Measurements from ENCODE around the gene SYNRG. TPM values are rescaled to one million over a fixed set of nuclear protein-coding genes. Genes with fewer than 3 reads are reported as not detected.
"Not testable (repeated sequence)": the region's sequence is repeated elsewhere in the genome, so short reads cannot be mapped to it uniquely, and the experiment has no call there.

Gene SYNRG
- total RNA-seq, 2 experiments from 2014 or later, result 90.8 to 122 TPM

DNA sequence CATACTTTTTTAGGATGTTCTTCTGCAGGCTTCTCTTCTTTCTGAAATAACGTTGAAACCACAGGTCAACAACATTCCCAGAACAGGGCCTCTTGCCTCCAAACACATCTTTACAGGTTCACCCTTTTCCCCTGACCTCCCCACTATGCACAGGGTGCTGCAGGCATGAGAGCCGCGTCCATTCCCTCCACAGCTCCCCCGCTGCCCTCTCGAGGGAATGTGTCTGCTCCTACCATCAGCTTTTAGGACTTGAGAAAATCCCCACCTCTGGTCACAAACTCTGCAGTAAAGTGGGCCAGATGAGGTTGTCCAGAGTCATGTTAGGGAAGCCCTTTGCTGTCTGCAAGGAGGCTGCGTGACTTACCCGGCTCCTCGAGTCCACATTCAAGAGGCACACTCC lies 89.0 kb downstream of the SYNRG start:
- peaks cover 53% of the 10 kb centered on the region for H3K36me3 Mint-ChIP-seq
- H3K27me3 Mint-ChIP-seq, result no peaks in the 10 kb centered on the region
- H3K27ac Mint-ChIP-seq, result peak overlapping the region; percentile 70
- DNase-seq (no peak), ATAC-seq (no peak)
- no peak overlapping the region for H3K4me3 Mint-ChIP-seq
- peaks cover 24% of the 10 kb centered on the region for H3K4me1 Mint-ChIP-seq
- no peaks in the 10 kb centered on the region for H3K9me3 Mint-ChIP-seq (ENCODE audit: low read depth)
- CTCF ChIA-PET, result no interaction called here

DNA sequence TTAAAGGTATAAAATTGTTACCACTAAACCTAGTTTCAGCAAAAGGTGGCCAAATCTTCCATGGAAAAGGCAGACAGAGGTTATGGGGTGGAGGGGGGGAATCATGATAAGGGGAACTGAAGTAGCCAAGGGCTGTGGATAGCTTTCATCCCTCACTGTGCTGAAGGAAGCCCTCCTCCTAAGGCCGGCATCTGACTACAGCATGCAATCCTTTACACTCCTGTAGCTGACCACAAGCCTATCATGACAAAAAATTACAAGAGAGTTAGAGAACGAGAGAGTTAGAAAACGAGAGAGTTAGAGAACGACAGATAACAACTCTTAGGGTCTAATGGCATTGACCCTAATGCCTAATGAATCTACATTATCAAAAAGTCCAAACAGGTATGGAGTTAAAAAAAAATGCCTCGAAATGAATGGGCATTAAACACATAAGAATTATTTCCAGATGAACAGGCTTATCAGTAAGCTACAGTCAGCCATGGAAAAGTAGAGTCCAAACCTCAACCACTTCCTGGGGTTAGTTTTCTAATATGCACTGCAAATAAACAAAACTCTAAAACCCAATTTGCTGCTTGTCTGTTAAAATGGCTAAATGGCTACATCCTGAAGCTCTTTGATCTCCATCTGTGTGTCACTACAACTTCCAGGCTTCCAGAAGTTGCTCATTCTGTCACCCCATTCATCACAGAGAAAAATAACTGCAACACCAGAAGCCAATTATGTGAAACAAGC lies 89.8 kb downstream of the SYNRG start:
- H3K27ac Mint-ChIP-seq, result peak overlapping the region; percentile 70
- H3K27me3 Mint-ChIP-seq, result no peaks in the 10 kb centered on the region
- CTCF ChIA-PET, result interaction anchor here (1.1 kb wide), 1 partner anchor 8 kb away, joined by 3 read pairs; no protein-coding TSS in a partner anchor
- peaks cover 23% of the 10 kb centered on the region for H3K4me1 Mint-ChIP-seq
- DNase-seq (no peak), ATAC-seq (no peak)
- no peak overlapping the region for H3K4me3 Mint-ChIP-seq
- peaks cover 49% of the 10 kb centered on the region for H3K36me3 Mint-ChIP-seq
- H3K9me3 Mint-ChIP-seq (ENCODE audit: low read depth), result no peaks in the 10 kb centered on the region

DNA sequence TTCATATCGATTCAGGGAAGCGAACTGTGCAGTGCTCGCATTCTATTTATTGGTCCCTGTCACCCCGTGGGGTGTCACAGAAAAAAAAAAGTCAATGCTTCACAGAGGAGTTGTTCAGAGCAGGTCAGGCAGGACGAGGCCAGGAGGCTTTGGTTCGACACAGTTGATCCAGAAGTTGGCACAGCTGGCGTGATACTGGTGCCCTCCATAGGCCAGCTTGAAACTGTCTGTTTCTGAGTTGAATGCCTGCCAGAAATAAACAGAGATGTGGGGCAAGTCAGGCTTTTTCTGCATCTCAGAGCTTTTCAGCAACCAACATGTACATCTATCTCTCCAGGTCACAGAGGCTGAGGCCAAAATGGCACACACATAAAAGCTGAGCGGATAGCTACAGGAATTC lies 90.4 kb downstream of the SYNRG start:
- H3K4me3 Mint-ChIP-seq, result no peak overlapping the region
- no peaks in the 10 kb centered on the region for H3K9me3 Mint-ChIP-seq (ENCODE audit: low read depth)
- DNase-seq, result no peak
- CTCF ChIA-PET, result interaction anchor here (1.1 kb wide), 1 partner anchor 8 kb away, joined by 3 read pairs; no protein-coding TSS in a partner anchor
- no peak overlapping the region for H3K27ac Mint-ChIP-seq
- H3K36me3 Mint-ChIP-seq, result peaks cover 48% of the 10 kb centered on the region
- no peaks in the 10 kb centered on the region for H3K27me3 Mint-ChIP-seq
- peaks cover 22% of the 10 kb centered on the region for H3K4me1 Mint-ChIP-seq
- ATAC-seq, result no peak

- H3K4me3 Mint-ChIP-seq, result no peak overlapping the region
- CTCF ChIA-PET, result interaction anchor here (0.8 to 1.1 kb wide), 2 partner anchors 9 to 144 kb away, joined by 3 read pairs; no protein-coding TSS in a partner anchor
- peaks cover 44% of the 10 kb centered on the region for H3K36me3 Mint-ChIP-seq
- no peak overlapping the region for H3K27ac Mint-ChIP-seq
- no peaks in the 10 kb centered on the region for H3K9me3 Mint-ChIP-seq (ENCODE audit: low read depth)
- ATAC-seq, result no peak
- no peaks in the 10 kb centered on the region for H3K27me3 Mint-ChIP-seq
- no peak for DNase-seq
- H3K4me1 Mint-ChIP-seq, result peaks cover 17% of the 10 kb centered on the region
Measured at GRCh38 chr17:37517881-37518280, 91.3 kb downstream of the SYNRG start.

DNA sequence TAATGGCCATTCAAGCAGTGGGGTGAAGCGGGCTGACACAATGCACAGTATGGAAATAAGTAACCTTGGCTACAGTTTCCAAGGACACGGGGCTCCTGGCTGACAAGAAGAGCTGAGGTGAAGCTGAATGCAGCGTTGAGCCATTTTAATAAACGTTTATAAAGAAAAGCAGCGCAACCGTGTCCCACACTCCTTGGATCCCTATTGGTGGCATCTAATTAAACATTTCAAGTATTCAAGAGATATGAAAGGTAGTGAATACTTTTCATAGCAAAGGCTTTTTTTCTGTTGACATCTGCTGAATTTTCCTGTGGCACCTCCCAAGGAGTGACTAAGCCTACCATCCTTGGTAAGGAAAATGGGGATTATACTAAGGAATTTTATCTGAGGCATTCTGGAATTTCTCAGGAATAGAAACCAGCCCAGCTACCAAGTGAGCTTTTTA lies 93.1 kb downstream of the SYNRG start:
- CTCF ChIA-PET, result interaction anchor here (2.3 kb wide), 1 partner anchor 10 kb away, joined by 8 read pairs; no protein-coding TSS in a partner anchor
- Mint-ChIP-seq H3K36me3 (peaks cover 44% of the 10 kb centered on the region), H3K27me3 (no peaks in the 10 kb centered on the region), H3K27ac (no peak overlapping the region), H3K4me1 (peaks cover 17% of the 10 kb centered on the region), H3K4me3 (no peak overlapping the region), H3K9me3 (ENCODE audit: low read depth) (no peaks in the 10 kb centered on the region)
- ATAC-seq (no peak), DNase-seq (no peak)

GRCh38 chr17:37513711-37514110 lies 95.5 kb downstream of the SYNRG start:
- Mint-ChIP-seq H3K4me1 (peaks cover 2% of the 10 kb centered on the region), H3K27me3 (no peaks in the 10 kb centered on the region), H3K27ac (peak overlapping the region; percentile 32), H3K36me3 (peaks cover 28% of the 10 kb centered on the region), H3K4me3 (no peak overlapping the region), H3K9me3 (ENCODE audit: low read depth) (no peaks in the 10 kb centered on the region)
- DNase-seq, result no peak
- CTCF ChIA-PET, result interaction anchor here (1.1 to 1.3 kb wide), 2 partner anchors 10 to 20 kb away, joined by 3 read pairs; no protein-coding TSS in a partner anchor
- ATAC-seq, result no peak

- Mint-ChIP-seq H3K27me3 (no peaks in the 10 kb centered on the region), H3K4me1 (no peaks in the 10 kb centered on the region), H3K27ac (no peak overlapping the region), H3K9me3 (ENCODE audit: low read depth) (no peaks in the 10 kb centered on the region), H3K4me3 (no peak overlapping the region), H3K36me3 (peaks cover 16% of the 10 kb centered on the region)
- CTCF ChIA-PET, result interaction anchor here (1.3 kb wide), 1 partner anchor 11 kb away, joined by 3 read pairs; no protein-coding TSS in a partner anchor
- DNase-seq (no peak), ATAC-seq (no peak)
Measured at GRCh38 chr17:37512442-37513068, 96.7 kb downstream of the SYNRG start.

DNA sequence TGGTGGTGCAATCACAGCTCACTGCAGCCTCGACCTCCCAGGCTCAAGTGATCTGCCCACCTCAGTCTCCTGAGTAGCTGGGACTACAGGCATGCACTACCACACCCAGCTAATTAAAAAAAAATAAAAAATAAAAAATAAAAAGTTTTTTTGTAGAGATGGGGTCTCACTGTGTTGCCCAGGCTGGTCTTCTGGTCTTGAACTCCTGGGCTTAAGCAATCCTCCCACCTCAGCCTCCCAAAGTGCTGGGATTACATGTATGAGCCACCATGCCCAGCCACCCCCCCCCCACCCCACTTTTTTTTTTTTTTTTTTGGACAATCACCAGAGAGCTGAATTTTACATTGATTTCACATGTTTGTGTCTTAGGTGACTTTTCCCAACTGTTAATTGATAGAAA lies 97.6 kb downstream of the SYNRG start:
- H3K27me3 Mint-ChIP-seq; H3K4me1 Mint-ChIP-seq; H3K9me3 Mint-ChIP-seq (ENCODE audit: low read depth); H3K27ac Mint-ChIP-seq; H3K4me3 Mint-ChIP-seq; DNase-seq; ATAC-seq: not testable (repeated sequence)
- H3K36me3 Mint-ChIP-seq, result peaks cover 15% of the 10 kb centered on the region
- CTCF ChIA-PET, result interaction anchor here (1.1 to 1.2 kb wide), 2 partner anchors 106 to 138 kb away, joined by 3 to 4 read pairs; no protein-coding TSS in a partner anchor

DNA sequence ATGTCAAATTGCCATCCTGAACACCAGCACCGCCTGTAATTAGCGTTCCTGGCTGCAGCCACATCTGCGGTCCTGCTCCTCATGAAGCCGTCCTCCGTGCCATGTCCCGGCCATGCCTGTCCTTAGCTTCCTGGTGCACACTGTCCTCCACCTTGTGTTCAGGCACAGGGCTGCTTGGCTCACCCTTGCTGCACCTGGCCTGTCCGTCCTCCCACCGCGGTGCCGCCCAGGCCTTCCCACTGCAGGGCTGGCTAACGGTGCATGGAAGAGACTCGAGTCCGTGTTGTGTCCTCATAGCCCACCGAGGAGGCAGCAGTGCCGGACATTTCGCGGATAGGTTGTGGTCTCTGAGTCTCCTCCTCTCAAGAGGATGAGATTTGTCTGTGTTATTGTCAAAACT lies 99.2 kb downstream of the SYNRG start:
- H3K36me3 Mint-ChIP-seq, result peaks cover 9% of the 10 kb centered on the region
- CTCF ChIA-PET, result no interaction called here
- no peak overlapping the region for H3K27ac Mint-ChIP-seq
- no peak overlapping the region for H3K4me3 Mint-ChIP-seq
- DNase-seq (no peak), ATAC-seq (no peak)
- H3K4me1 Mint-ChIP-seq, result peaks cover 13% of the 10 kb centered on the region
- H3K27me3 Mint-ChIP-seq, result no peaks in the 10 kb centered on the region
- no peaks in the 10 kb centered on the region for H3K9me3 Mint-ChIP-seq (ENCODE audit: low read depth)

DNA sequence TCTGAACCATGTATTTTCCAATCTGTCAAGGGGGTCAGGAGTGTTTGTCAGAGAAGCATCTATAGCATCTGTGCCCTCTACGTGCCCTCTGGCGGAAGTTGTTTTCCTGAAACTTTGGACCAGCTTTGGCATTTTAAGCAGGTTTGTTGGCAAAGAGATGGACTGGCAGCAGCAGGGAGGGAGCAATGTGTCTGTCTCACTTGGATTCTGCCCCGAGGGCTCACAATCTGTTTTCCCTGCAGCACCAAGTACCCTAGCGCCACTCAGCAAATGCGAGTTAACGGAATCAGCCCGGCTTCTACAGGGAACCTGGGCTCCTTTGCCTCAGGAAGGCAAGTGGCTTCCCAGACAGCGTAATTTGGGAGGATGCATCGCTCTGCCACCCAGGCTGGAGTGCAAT lies 102.1 kb downstream of the SYNRG start:
- ATAC-seq, result no peak
- H3K27ac Mint-ChIP-seq, result no peak overlapping the region

GRCh38 chr17:37506678-37507077 lies 102.5 kb downstream of the SYNRG start:
- Mint-ChIP-seq H3K27ac (no peak overlapping the region), H3K27me3 (no peaks in the 10 kb centered on the region), H3K9me3 (ENCODE audit: low read depth) (no peaks in the 10 kb centered on the region), H3K4me3 (no peak overlapping the region), H3K4me1 (peaks cover 17% of the 10 kb centered on the region), H3K36me3 (peaks cover 2% of the 10 kb centered on the region)
- ATAC-seq, result peak; percentile 81
- CTCF ChIA-PET, result interaction anchor here (0.6 to 1.3 kb wide), 5 partner anchors 9 to 133 kb away, joined by 3 to 8 read pairs (median 3); no protein-coding TSS in a partner anchor
- DNase-seq, result peak; percentile 59

More for the DNA sequence above, 102.1 kb downstream of the SYNRG start:
- DNase-seq, result no peak
- Mint-ChIP-seq H3K9me3 (ENCODE audit: low read depth) (no peaks in the 10 kb centered on the region), H3K4me3 (no peak overlapping the region), H3K36me3 (peaks cover 4% of the 10 kb centered on the region), H3K27me3 (no peaks in the 10 kb centered on the region), H3K4me1 (peaks cover 17% of the 10 kb centered on the region)
- CTCF ChIA-PET, result interaction anchor here (0.6 to 1.3 kb wide), 4 partner anchors 8 to 81 kb away, joined by 3 to 8 read pairs (median 4); no protein-coding TSS in a partner anchor

DNA sequence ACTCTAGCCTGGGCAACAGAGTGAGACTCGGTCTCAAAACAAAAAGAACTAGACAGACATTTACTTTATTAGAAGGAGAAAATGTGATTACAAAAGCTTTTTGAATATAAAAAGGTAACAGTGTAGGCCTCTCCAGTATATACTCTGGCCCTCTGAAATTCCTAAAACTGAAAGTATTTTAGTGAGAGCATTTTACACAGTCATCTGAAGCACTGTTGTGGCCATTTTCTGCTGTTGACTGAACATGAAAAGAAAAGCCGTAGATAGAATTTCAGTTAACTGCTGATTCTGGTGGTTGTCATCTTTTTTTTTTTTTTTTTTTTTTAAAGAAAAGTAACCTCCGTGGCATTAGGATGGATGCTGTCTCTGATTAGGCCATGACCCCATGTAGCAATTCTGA lies 103.9 kb downstream of the SYNRG start:
- Mint-ChIP-seq H3K27ac (no peak overlapping the region), H3K9me3 (ENCODE audit: low read depth) (no peaks in the 10 kb centered on the region), H3K27me3 (no peaks in the 10 kb centered on the region), H3K4me3 (no peak overlapping the region), H3K36me3 (peaks cover 2% of the 10 kb centered on the region), H3K4me1 (peaks cover 17% of the 10 kb centered on the region)
- DNase-seq (no peak), ATAC-seq (peak; percentile 57)
- CTCF ChIA-PET, result interaction anchor here (1.3 to 1.6 kb wide), 2 partner anchors 14 to 132 kb away, joined by 4 read pairs; no protein-coding TSS in a partner anchor

DNA sequence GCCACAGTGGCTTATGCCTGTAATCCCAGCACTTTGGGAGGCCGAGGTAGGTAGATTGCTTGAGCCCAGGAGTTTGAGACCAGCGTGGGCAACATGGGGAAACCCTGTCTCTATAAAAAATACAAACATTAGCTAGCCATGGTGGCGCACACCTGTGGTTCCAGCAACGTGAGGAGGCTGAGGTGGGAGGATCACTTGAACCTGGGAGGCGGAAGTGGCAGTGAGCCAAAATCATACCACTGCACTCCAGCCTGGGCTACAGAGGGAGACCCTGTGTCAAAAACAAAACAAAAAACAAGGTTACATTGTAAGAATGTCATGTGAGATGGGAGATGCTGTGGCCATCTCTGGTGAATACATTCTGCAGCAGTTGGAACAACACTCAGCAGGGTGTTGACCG lies 106.1 kb downstream of the SYNRG start:
- DNase-seq (no peak), ATAC-seq (no peak)
- Mint-ChIP-seq H3K27me3 (no peaks in the 10 kb centered on the region), H3K36me3 (peaks cover 2% of the 10 kb centered on the region), H3K4me3 (no peak overlapping the region), H3K9me3 (ENCODE audit: low read depth) (no peaks in the 10 kb centered on the region), H3K27ac (no peak overlapping the region), H3K4me1 (peaks cover 17% of the 10 kb centered on the region)
- CTCF ChIA-PET, result no interaction called here

All from activated CD8-positive, alpha-beta memory T cell treated with anti-CD3 and anti-CD28 coated beads, Interleukin-2, amount 10 ng/mL, durations not matched to agents 7 days and 5 days (primary cell).